ENCODE data around the gene HCFC1R1.
"Not testable (repeated sequence)": the region's sequence is repeated elsewhere in the genome, so short reads cannot be mapped to it uniquely, and the experiment has no call there.

HCFC1R1 gene

GRCh38 chr16:3071655-3072054 lies 47.9 kb upstream of the HCFC1R1 start:
- Histone ChIP-seq H3K79me2 (ENCODE audit: insufficient read depth, low read length) (no peaks in the 10 kb centered on the region), H3K27ac (ENCODE audit: low read depth, low read length, poor library complexity, severe bottlenecking) (no peak overlapping the region), H3K9me3 (ENCODE audit: low read length) (no peaks in the 10 kb centered on the region), H3K4me3 (ENCODE audit: low read depth, low read length, poor library complexity, severe bottlenecking) (no peak overlapping the region), H4K20me1 (ENCODE audit: insufficient read depth, low read length) (no peaks in the 10 kb centered on the region), H3K9me2 (ENCODE audit: low read depth, low read length) (no peaks in the 10 kb centered on the region), H3F3A (ENCODE audit: insufficient read depth, low read length) (no peaks in the 10 kb centered on the region), H3K36me3 (ENCODE audit: insufficient read depth, low read length) (no peaks in the 10 kb centered on the region; the same call in 1 of the 2 replicates), H3K9ac (ENCODE audit: low read length) (no peak overlapping the region), H3K27me3 (ENCODE audit: insufficient read depth, low read length) (peaks cover 3% of the 10 kb centered on the region; the same call in 1 of the 2 replicates), H3K4me1 (ENCODE audit: insufficient read depth, low read length, severe bottlenecking) (peaks cover 17% of the 10 kb centered on the region), H3K4me2 (ENCODE audit: low read length) (no peak overlapping the region), H2AFZ (ENCODE audit: low read length) (no peak overlapping the region)
- TF ChIP-seq EZH2 (IDR thresholded peaks at IDR 0.05; ENCODE audit: borderline replicate concordance, low read length) (no peak), CTCF (IDR thresholded peaks at IDR 0.05; ENCODE audit: low read length) (no peak)

GRCh38 chr16:3070608-3071111 lies 46.9 kb upstream of the HCFC1R1 start:
- H2AFZ ChIP-seq (ENCODE audit: low read length), result no peak overlapping the region
- no peaks in the 10 kb centered on the region for H3K79me2 ChIP-seq (ENCODE audit: insufficient read depth, low read length)
- no peaks in the 10 kb centered on the region for H3F3A ChIP-seq (ENCODE audit: insufficient read depth, low read length)
- no peaks in the 10 kb centered on the region for H3K27me3 ChIP-seq (ENCODE audit: insufficient read depth, low read length)
- H4K20me1 ChIP-seq (ENCODE audit: insufficient read depth, low read length), result no peaks in the 10 kb centered on the region
- no peaks in the 10 kb centered on the region for H3K9me2 ChIP-seq (ENCODE audit: low read depth, low read length)
- no peak for TF ChIP-seq EZH2 (IDR thresholded peaks at IDR 0.05; ENCODE audit: borderline replicate concordance, low read length)
- no peak for TF ChIP-seq CTCF (IDR thresholded peaks at IDR 0.05; ENCODE audit: low read length)
- H3K36me3 ChIP-seq (ENCODE audit: insufficient read depth, low read length), result no peaks in the 10 kb centered on the region; the same call in 1 of the 2 replicates
- no peaks in the 10 kb centered on the region for H3K9me3 ChIP-seq (ENCODE audit: low read length)
- H3K4me2 ChIP-seq (ENCODE audit: low read length), result no peak overlapping the region
- peaks cover 11% of the 10 kb centered on the region for H3K4me1 ChIP-seq (ENCODE audit: insufficient read depth, low read length, severe bottlenecking)
- H3K9ac ChIP-seq (ENCODE audit: low read length), result no peak overlapping the region
- no peak overlapping the region for H3K27ac ChIP-seq (ENCODE audit: low read depth, low read length, poor library complexity, severe bottlenecking)
- H3K4me3 ChIP-seq (ENCODE audit: low read depth, low read length, poor library complexity, severe bottlenecking), result no peak overlapping the region

GRCh38 chr16:3069146-3069545 lies 45.4 kb upstream of the HCFC1R1 start:
- not testable (repeated sequence) for H3K36me3 ChIP-seq (ENCODE audit: insufficient read depth, low read length); H2AFZ ChIP-seq (ENCODE audit: low read length); H3K4me1 ChIP-seq (ENCODE audit: insufficient read depth, low read length, severe bottlenecking); H3F3A ChIP-seq (ENCODE audit: insufficient read depth, low read length); H3K4me3 ChIP-seq (ENCODE audit: low read depth, low read length, poor library complexity, severe bottlenecking); H3K9me3 ChIP-seq (ENCODE audit: low read length); H3K9me2 ChIP-seq (ENCODE audit: low read depth, low read length); H3K27me3 ChIP-seq (ENCODE audit: insufficient read depth, low read length); H3K4me2 ChIP-seq (ENCODE audit: low read length); H3K9ac ChIP-seq (ENCODE audit: low read length); H4K20me1 ChIP-seq (ENCODE audit: insufficient read depth, low read length); H3K79me2 ChIP-seq (ENCODE audit: insufficient read depth, low read length); H3K27ac ChIP-seq (ENCODE audit: low read depth, low read length, poor library complexity, severe bottlenecking)

- no peak for TF ChIP-seq EZH2 (IDR thresholded peaks at IDR 0.05; ENCODE audit: borderline replicate concordance, low read length)
- TF ChIP-seq CTCF (IDR thresholded peaks at IDR 0.05; ENCODE audit: low read length), result no peak
- Histone ChIP-seq H3K27me3 (ENCODE audit: insufficient read depth, low read length) (no peaks in the 10 kb centered on the region; the same call in 1 of the 2 replicates), H3K36me3 (ENCODE audit: insufficient read depth, low read length) (no peaks in the 10 kb centered on the region; the same call in 1 of the 2 replicates), H3K4me3 (ENCODE audit: low read depth, low read length, poor library complexity, severe bottlenecking) (no peak overlapping the region), H3K9me3 (ENCODE audit: low read length) (no peaks in the 10 kb centered on the region), H3K9me2 (ENCODE audit: low read depth, low read length) (no peaks in the 10 kb centered on the region), H4K20me1 (ENCODE audit: insufficient read depth, low read length) (no peaks in the 10 kb centered on the region), H3K9ac (ENCODE audit: low read length) (no peak overlapping the region), H3K4me1 (ENCODE audit: insufficient read depth, low read length, severe bottlenecking) (no peaks in the 10 kb centered on the region), H3K27ac (ENCODE audit: low read depth, low read length, poor library complexity, severe bottlenecking) (no peak overlapping the region), H3K79me2 (ENCODE audit: insufficient read depth, low read length) (no peaks in the 10 kb centered on the region), H3K4me2 (ENCODE audit: low read length) (no peak overlapping the region), H2AFZ (ENCODE audit: low read length) (no peak overlapping the region), H3F3A (ENCODE audit: insufficient read depth, low read length) (no peaks in the 10 kb centered on the region)
Observed at GRCh38 chr16:3068487-3068886, 44.7 kb upstream of the HCFC1R1 start.

All from OCI-LY1 (cell line).